ENCODE data around the gene APOBEC3B.
"Not testable (repeated sequence)": the region's sequence is repeated elsewhere in the genome, so short reads cannot be mapped to it uniquely, and the experiment has no call there.

APOBEC3B gene

GRCh38 chr22:39024519-39025308, 42.6 kb downstream of the APOBEC3B start:
- H3K27me3 ChIP-seq (ENCODE audit: insufficient read depth, low read length): no peaks in the 10 kb centered on the region
- H3K36me3 ChIP-seq (ENCODE audit: insufficient read depth, low read length): no peaks in the 10 kb centered on the region

GRCh38 chr22:39026509-39027150, 44.5 kb downstream of the APOBEC3B start:
- Histone ChIP-seq H3K27me3 (ENCODE audit: insufficient read depth, low read length) (no peaks in the 10 kb centered on the region), H3K4me1 (ENCODE audit: insufficient read depth, low read length) (no peaks in the 10 kb centered on the region), H2AFZ (ENCODE audit: low read depth, low read length) (no peak overlapping the region), H3K36me3 (ENCODE audit: insufficient read depth, low read length) (no peaks in the 10 kb centered on the region), H3K4me3 (ENCODE audit: low read length) (no peak overlapping the region), H3K9me3 (ENCODE audit: low read length) (no peaks in the 10 kb centered on the region)

More at GRCh38 chr22:39024519-39025308, 42.6 kb downstream of the APOBEC3B start:
- no peaks in the 10 kb centered on the region for H3K9me3 ChIP-seq (ENCODE audit: low read length)
- peaks cover 7% of the 10 kb centered on the region for H3K4me1 ChIP-seq (ENCODE audit: insufficient read depth, low read length)
- H3K4me3 ChIP-seq (ENCODE audit: low read length): no peak overlapping the region
- H2AFZ ChIP-seq (ENCODE audit: low read depth, low read length): no peak overlapping the region

GRCh38 chr22:39027717-39028116, 45.6 kb downstream of the APOBEC3B start:
- no peak overlapping the region for H2AFZ ChIP-seq (ENCODE audit: low read depth, low read length)
- no peaks in the 10 kb centered on the region for H3K4me1 ChIP-seq (ENCODE audit: insufficient read depth, low read length)
- no peak overlapping the region for H3K4me3 ChIP-seq (ENCODE audit: low read length)
- no peaks in the 10 kb centered on the region for H3K27me3 ChIP-seq (ENCODE audit: insufficient read depth, low read length)
- H3K36me3 ChIP-seq (ENCODE audit: insufficient read depth, low read length): no peaks in the 10 kb centered on the region
- no peaks in the 10 kb centered on the region for H3K9me3 ChIP-seq (ENCODE audit: low read length)

GRCh38 chr22:39028281-39028680, 46.1 kb downstream of the APOBEC3B start:
- no peak overlapping the region for H3K4me3 ChIP-seq (ENCODE audit: low read length)
- no peaks in the 10 kb centered on the region for H3K9me3 ChIP-seq (ENCODE audit: low read length)
- no peaks in the 10 kb centered on the region for H3K4me1 ChIP-seq (ENCODE audit: insufficient read depth, low read length)

GRCh38 chr22:39029227-39029626, 47.1 kb downstream of the APOBEC3B start:
- H3K27me3 ChIP-seq (ENCODE audit: insufficient read depth, low read length): no peaks in the 10 kb centered on the region
- no peak overlapping the region for H3K4me3 ChIP-seq (ENCODE audit: low read length)
- no peaks in the 10 kb centered on the region for H3K9me3 ChIP-seq (ENCODE audit: low read length)
- no peak overlapping the region for H2AFZ ChIP-seq (ENCODE audit: low read depth, low read length)
- H3K4me1 ChIP-seq (ENCODE audit: insufficient read depth, low read length): no peaks in the 10 kb centered on the region
- H3K36me3 ChIP-seq (ENCODE audit: insufficient read depth, low read length): no peaks in the 10 kb centered on the region

More at GRCh38 chr22:39028281-39028680, 46.1 kb downstream of the APOBEC3B start:
- no peak overlapping the region for H2AFZ ChIP-seq (ENCODE audit: low read depth, low read length)
- H3K36me3 ChIP-seq (ENCODE audit: insufficient read depth, low read length): no peaks in the 10 kb centered on the region
- no peaks in the 10 kb centered on the region for H3K27me3 ChIP-seq (ENCODE audit: insufficient read depth, low read length)

GRCh38 chr22:39030705-39031104, 48.6 kb downstream of the APOBEC3B start:
- no peaks in the 10 kb centered on the region for H3K9me3 ChIP-seq (ENCODE audit: low read length)
- H3K4me1 ChIP-seq (ENCODE audit: insufficient read depth, low read length): no peaks in the 10 kb centered on the region
- no peak overlapping the region for H2AFZ ChIP-seq (ENCODE audit: low read depth, low read length)
- H3K4me3 ChIP-seq (ENCODE audit: low read length): no peak overlapping the region
- no peaks in the 10 kb centered on the region for H3K27me3 ChIP-seq (ENCODE audit: insufficient read depth, low read length)
- no peaks in the 10 kb centered on the region for H3K36me3 ChIP-seq (ENCODE audit: insufficient read depth, low read length)

- not testable (repeated sequence) for H3K9me3 ChIP-seq (ENCODE audit: low read length); H3K27me3 ChIP-seq (ENCODE audit: insufficient read depth, low read length); H2AFZ ChIP-seq (ENCODE audit: low read depth, low read length); H3K36me3 ChIP-seq (ENCODE audit: insufficient read depth, low read length); H3K4me3 ChIP-seq (ENCODE audit: low read length); H3K4me1 ChIP-seq (ENCODE audit: insufficient read depth, low read length)
Observed at GRCh38 chr22:39031434-39032295, 49.5 kb downstream of the APOBEC3B start.

GRCh38 chr22:39037071-39037470, 54.9 kb downstream of the APOBEC3B start:
- H3K9me3 ChIP-seq (ENCODE audit: low read length); H3K27me3 ChIP-seq (ENCODE audit: insufficient read depth, low read length); H3K36me3 ChIP-seq (ENCODE audit: insufficient read depth, low read length); H3K4me3 ChIP-seq (ENCODE audit: low read length); H2AFZ ChIP-seq (ENCODE audit: low read depth, low read length): not testable (repeated sequence)
- H3K4me1 ChIP-seq (ENCODE audit: insufficient read depth, low read length): peaks cover 13% of the 10 kb centered on the region

- Histone ChIP-seq H2AFZ (ENCODE audit: low read depth, low read length) (no peak overlapping the region), H3K4me1 (ENCODE audit: insufficient read depth, low read length) (peaks cover 13% of the 10 kb centered on the region), H3K4me3 (ENCODE audit: low read length) (no peak overlapping the region), H3K9me3 (ENCODE audit: low read length) (no peaks in the 10 kb centered on the region), H3K27me3 (ENCODE audit: insufficient read depth, low read length) (no peaks in the 10 kb centered on the region), H3K36me3 (ENCODE audit: insufficient read depth, low read length) (no peaks in the 10 kb centered on the region)
Observed at GRCh38 chr22:39039306-39040126, 57.4 kb downstream of the APOBEC3B start.

- H3K9me3 ChIP-seq (ENCODE audit: low read length); H3K27me3 ChIP-seq (ENCODE audit: insufficient read depth, low read length); H3K36me3 ChIP-seq (ENCODE audit: insufficient read depth, low read length); H2AFZ ChIP-seq (ENCODE audit: low read depth, low read length): not testable (repeated sequence)
- Histone ChIP-seq H3K4me3 (ENCODE audit: low read length) (peak overlapping the region; percentile 31), H3K4me1 (ENCODE audit: insufficient read depth, low read length) (peaks cover 13% of the 10 kb centered on the region)
Observed at GRCh38 chr22:39040155-39040537, 58.0 kb downstream of the APOBEC3B start.

- Histone ChIP-seq H3K4me3 (ENCODE audit: low read length) (peak within 1 kb of the TSS; percentile 50), H3K4me1 (ENCODE audit: insufficient read depth, low read length) (peaks cover 15% of the 10 kb centered on the region), H2AFZ (ENCODE audit: low read depth, low read length) (peak within 1 kb of the TSS; percentile 74)
- not testable (repeated sequence) for H3K9me3 ChIP-seq (ENCODE audit: low read length); H3K36me3 ChIP-seq (ENCODE audit: insufficient read depth, low read length); H3K27me3 ChIP-seq (ENCODE audit: insufficient read depth, low read length)
Observed at GRCh38 chr22:39040538-39041296, 58.6 kb downstream of the APOBEC3B start, which contains the start of gene APOBEC3F. APOBEC3F (plus strand) TSS chr22:39040864; CDS start chr22:39040961, 97 bp downstream.

GRCh38 chr22:39041908-39042307, 59.8 kb downstream of the APOBEC3B start:
- Histone ChIP-seq H2AFZ (ENCODE audit: low read depth, low read length) (no peak overlapping the region), H3K36me3 (ENCODE audit: insufficient read depth, low read length) (no peaks in the 10 kb centered on the region), H3K27me3 (ENCODE audit: insufficient read depth, low read length) (no peaks in the 10 kb centered on the region), H3K4me1 (ENCODE audit: insufficient read depth, low read length) (peaks cover 15% of the 10 kb centered on the region), H3K9me3 (ENCODE audit: low read length) (no peaks in the 10 kb centered on the region), H3K4me3 (ENCODE audit: low read length) (no peak overlapping the region)
